Measurements from ENCODE around the gene NR1D2. TPM values are rescaled to one million over a fixed set of nuclear protein-coding genes. Genes with fewer than 3 reads are reported as not detected.

The NR1D2 gene
- total RNA-seq, 1 donor from 2014 or later: 6.1 TPM

DNA sequence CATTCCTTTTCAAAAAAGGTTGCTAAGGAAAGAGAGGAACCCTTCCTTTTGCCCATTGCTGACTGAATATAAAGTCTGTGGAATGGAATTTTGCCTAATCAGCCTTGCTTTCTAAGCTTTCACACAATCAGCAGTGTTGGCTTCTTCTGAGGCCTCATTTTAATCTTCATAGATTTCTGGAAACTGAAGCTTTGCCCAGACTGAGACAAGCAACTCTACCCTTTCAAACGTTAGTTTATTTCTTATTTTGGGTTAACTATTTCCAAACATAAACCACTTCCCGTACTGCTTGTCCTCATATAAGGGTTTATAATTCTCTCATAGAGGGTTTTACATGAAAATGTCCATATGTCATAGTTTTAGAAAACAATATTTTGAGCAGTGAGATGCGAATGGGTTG lies 82.9 kb downstream of the NR1D2 start:
- DNase-seq (ENCODE audit: low read depth): no peak
- H3K4me3 ChIP-seq (ENCODE audit: low read depth, low read length): no peak overlapping the region
- TF ChIP-seq, protein P1, sequence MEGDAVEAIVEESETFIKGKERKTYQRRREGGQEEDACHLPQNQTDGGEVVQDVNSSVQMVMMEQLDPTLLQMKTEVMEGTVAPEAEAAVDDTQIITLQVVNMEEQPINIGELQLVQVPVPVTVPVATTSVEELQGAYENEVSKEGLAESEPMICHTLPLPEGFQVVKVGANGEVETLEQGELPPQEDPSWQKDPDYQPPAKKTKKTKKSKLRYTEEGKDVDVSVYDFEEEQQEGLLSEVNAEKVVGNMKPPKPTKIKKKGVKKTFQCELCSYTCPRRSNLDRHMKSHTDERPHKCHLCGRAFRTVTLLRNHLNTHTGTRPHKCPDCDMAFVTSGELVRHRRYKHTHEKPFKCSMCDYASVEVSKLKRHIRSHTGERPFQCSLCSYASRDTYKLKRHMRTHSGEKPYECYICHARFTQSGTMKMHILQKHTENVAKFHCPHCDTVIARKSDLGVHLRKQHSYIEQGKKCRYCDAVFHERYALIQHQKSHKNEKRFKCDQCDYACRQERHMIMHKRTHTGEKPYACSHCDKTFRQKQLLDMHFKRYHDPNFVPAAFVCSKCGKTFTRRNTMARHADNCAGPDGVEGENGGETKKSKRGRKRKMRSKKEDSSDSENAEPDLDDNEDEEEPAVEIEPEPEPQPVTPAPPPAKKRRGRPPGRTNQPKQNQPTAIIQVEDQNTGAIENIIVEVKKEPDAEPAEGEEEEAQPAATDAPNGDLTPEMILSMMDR (conservative IDR thresholded peaks at IDR 0.05; ENCODE audit: low read depth, low read length): no peak

Other genes with a start within 250 kb of the NR1D2 start
- 76.7 and 94.9 TPM in 2 replicates for gene UBE2E1, start 139.3 kb upstream of the NR1D2 start, total RNA-seq
- gene NKIRAS1, start 28.3 kb upstream of the NR1D2 start, total RNA-seq: 5.9 and 6.7 TPM in 2 replicates
- gene RPL15, start 28.2 kb upstream of the NR1D2 start, total RNA-seq: 1,941 and 2,849 TPM in 2 replicates